CD4-positive, CD25-positive, alpha-beta regulatory T cell (primary cell): ENCODE results near the gene CHFR. TPM values are rescaled to one million over a fixed set of nuclear protein-coding genes. Genes with fewer than 3 reads are reported as not detected.
"Not testable (repeated sequence)": the region's sequence is repeated elsewhere in the genome, so short reads cannot be mapped to it uniquely, and the experiment has no call there.

Experiments used
- ATAC-seq, 2 donors: fragments of 150-1000 bp; cut with Tn5 transposase; one replicate each; pipeline ENCODE4 v1.10.0; 2021; ENCODE audit warnings: low read depth in 2 of 2, moderate number of reproducible peaks in 2 of 2, moderate library complexity in 1 of 2
- DNase-seq, 3 donors: peaks; one replicate each; pipeline versions ENCODE4 v3.0.0 to v3.0.0-alpha.2; 2012 to 2022; ENCODE audit warnings: mixed read lengths in 1 of 3
- H3K27ac ChIP-seq: one replicate; pipeline ENCODE4 v1.7.0; 2013; ENCODE audit warnings: mild to moderate bottlenecking, low read length; ENCODE audit not compliant: insufficient read depth, poor library complexity, severe bottlenecking
- H3K27me3 ChIP-seq: one replicate; pipeline ENCODE4 v1.7.0; 2013; ENCODE audit warnings: low read length; ENCODE audit not compliant: control insufficient read depth, insufficient read depth
- H3K36me3 ChIP-seq: one replicate; pipeline ENCODE4 v1.7.0; 2013; ENCODE audit warnings: mild to moderate bottlenecking, low read length, moderate library complexity; ENCODE audit not compliant: control insufficient read depth, insufficient read depth
- H3K4me1 ChIP-seq: 2 replicates; pipeline ENCODE4 v1.7.0; 2013; ENCODE audit warnings: mild to moderate bottlenecking, low read length; ENCODE audit not compliant: insufficient read depth, control insufficient read depth, poor library complexity, severe bottlenecking
- H3K4me3 ChIP-seq: one replicate; pipeline ENCODE4 v1.7.0; 2013; ENCODE audit warnings: low read depth, mild to moderate bottlenecking, low read length, moderate library complexity
- H3K9me3 ChIP-seq, 2 experiments: 1 replicate in 1 of 2; 2 replicates in 1 of 2; pipeline ENCODE4 v1.7.0; 2013; ENCODE audit warnings: low read length in 2 of 2, mild to moderate bottlenecking in 1 of 2, moderate library complexity in 1 of 2; ENCODE audit not compliant: control insufficient read depth in 2 of 2
- H3K27ac Mint-ChIP-seq, 3 donors: one replicate each; pipeline ENCODE4 v1.8.0; 2020 to 2022; ENCODE audit warnings: mild to moderate bottlenecking in 3 of 3, mixed read lengths in 3 of 3, moderate library complexity in 2 of 3
- H3K27me3 Mint-ChIP-seq: one replicate; pipeline ENCODE4 v1.8.0; 2022; ENCODE audit warnings: mild to moderate bottlenecking, mixed read lengths
- H3K36me3 Mint-ChIP-seq: one replicate; pipeline ENCODE4 v1.8.0; 2020; ENCODE audit warnings: mixed read lengths
- H3K4me1 Mint-ChIP-seq, 4 donors: one replicate each; pipeline ENCODE4 v1.8.0; 2020 to 2022; ENCODE audit warnings: mixed read lengths in 4 of 4, mild to moderate bottlenecking in 1 of 4
- H3K4me3 Mint-ChIP-seq, 4 donors: one replicate each; pipeline ENCODE4 v1.8.0; 2020 to 2022; ENCODE audit warnings: mild to moderate bottlenecking in 4 of 4, mixed read lengths in 4 of 4, moderate library complexity in 3 of 4
- H3K9me3 Mint-ChIP-seq, 7 donors: one replicate each; pipeline ENCODE4 v1.8.0; 2020 to 2022; ENCODE audit warnings: mixed read lengths in 7 of 7, mild to moderate bottlenecking in 3 of 7, moderate library complexity in 2 of 7
- polyA plus RNA-seq, 4 donors: library from polyadenylated mRNA; unstranded; fragments of 300-500 nt; fragmentation: Illumina TruSeq; gene quantifications; one replicate each; pipeline ENCODE4 v1.2.3, GENCODE V29; 2021
- total RNA-seq: library from RNA; stranded (reverse); gene quantifications from one replicate; pipeline ENCODE4 v1.2.3, GENCODE V29; 2022

The CHFR gene
- total and polyA plus RNA-seq, 5 donors from 2014 or later, result 24.3 to 118 (median 42.2) TPM

DNA sequence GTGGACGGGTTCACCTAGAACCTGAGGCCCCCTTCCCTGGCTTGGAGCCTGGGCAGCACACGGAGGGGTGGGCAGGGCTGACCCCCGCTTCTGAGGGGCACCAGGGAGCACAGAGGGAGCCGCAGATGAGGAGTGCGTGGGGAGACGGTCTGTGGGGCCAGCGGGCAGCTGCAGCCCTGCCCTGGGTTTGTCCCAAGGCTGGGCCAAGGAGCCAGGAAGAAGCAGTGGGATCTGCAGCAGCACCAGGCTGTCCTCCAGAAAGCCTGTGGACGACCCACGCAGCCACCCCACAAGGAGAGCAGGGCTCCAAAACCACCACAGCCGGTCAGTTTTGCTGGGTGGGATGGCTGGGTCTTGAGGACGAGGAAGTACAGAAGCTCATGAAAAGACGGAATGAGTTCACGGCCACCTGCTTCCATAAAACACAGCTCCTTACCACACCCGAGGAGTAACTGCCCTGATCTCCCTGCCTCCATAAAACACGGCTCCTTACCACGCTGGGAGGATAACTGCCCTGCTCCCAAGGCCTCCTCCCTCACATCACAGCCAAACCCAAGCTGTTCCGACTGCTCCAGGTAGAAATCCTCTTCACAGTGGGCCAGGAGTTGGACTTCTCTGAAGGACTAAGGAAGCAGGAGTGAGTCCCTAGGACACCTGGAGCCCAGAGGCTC is 48.9 kb downstream of the CHFR start:
- Mint-ChIP-seq H3K9me3 (peaks cover 0 to 1% (median 0%) of the 10 kb centered on the region in 7 donors), H3K27ac (no peak overlapping the region), H3K36me3 (peaks cover 26% of the 10 kb centered on the region), H3K4me1 (peaks cover 5 to 32% (median 15%) of the 10 kb centered on the region in 4 donors), H3K4me3 (no peak overlapping the region), H3K27me3 (no peaks in the 10 kb centered on the region)
- peaks cover 13% of the 10 kb centered on the region for H3K4me1 ChIP-seq
- H3K9me3 ChIP-seq, result no peaks in the 10 kb centered on the region
- ATAC-seq (no peak), DNase-seq (no peak)
- H3K4me3 ChIP-seq, result no peak overlapping the region
- no peaks in the 10 kb centered on the region for H3K27me3 ChIP-seq
- H3K36me3 ChIP-seq, result peaks cover 32% of the 10 kb centered on the region
- no peak overlapping the region for H3K27ac ChIP-seq

DNA sequence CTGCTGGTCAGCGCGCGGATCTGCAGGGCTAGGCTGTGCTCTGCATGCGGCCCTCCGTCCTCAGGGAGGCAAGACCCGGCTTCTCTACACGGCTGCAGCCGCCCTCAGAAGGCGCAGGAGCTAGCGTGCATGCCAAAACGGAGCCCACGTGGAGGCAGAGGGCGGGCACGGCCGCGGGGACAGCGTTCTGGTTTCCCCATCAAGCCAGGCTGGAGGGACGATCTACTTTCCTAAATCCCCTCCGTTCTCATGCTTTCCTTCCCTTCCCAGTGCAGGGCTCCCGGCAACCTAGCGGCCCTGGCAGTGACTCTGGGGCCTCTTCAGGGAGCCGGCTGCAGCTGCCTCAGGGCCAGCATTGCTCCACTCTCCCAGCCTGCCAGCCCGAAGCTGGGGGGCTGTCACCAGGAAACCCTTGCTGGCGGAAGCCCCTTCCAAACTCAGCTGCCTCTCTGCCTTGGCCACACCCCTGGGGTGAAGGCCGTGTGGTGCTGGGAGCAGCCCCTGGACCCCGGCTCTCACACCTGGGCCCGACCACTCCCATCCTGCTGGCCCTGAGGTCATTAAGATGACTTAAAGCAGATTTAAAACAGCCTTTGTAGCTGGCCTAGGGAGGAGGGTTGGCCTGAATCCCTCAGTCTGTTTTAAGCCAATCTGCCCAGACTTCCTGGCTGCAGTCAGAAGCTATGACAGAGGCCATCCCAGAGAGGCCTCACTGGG is 49.6 kb downstream of the CHFR start:
- no peak overlapping the region for H3K4me3 ChIP-seq
- Mint-ChIP-seq H3K4me1 (peaks cover 5 to 37% (median 17%) of the 10 kb centered on the region in 4 donors), H3K4me3 (no peak overlapping the region), H3K36me3 (peaks cover 29% of the 10 kb centered on the region), H3K9me3 (peaks cover 0 to 1% (median 0%) of the 10 kb centered on the region in 7 donors), H3K27me3 (no peaks in the 10 kb centered on the region), H3K27ac (no peak overlapping the region)
- DNase-seq (no peak), ATAC-seq (no peak)
- H3K27ac ChIP-seq, result no peak overlapping the region
- H3K4me1 ChIP-seq, result peaks cover 13% of the 10 kb centered on the region
- peaks cover 25% of the 10 kb centered on the region for H3K36me3 ChIP-seq
- no peaks in the 10 kb centered on the region for H3K27me3 ChIP-seq
- H3K9me3 ChIP-seq, result no peaks in the 10 kb centered on the region

DNA sequence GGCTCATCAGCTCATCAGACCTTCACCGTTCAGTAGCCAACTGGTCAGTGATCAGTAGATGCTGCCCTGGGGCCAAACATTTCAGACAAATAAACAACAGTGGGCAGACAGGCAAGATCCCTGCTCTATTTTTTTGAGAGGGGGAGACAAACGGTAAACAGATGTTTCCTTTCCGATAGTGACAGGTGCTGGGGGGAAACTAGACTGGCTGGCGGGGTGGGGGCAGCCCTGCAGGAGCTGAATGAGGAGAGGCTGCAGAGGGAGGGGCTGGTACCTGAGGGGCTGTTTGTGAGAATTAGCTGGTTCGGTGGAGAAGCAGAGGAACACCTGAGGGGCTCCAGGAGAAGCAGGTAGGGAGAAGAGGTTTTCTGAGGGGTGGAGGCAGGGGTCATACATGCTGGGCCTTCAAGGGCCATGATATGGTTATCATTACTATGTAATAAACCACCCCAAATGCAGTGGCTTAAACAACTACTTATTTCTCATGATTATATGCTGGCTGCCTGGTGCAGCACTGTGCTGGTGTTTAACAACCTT is 50.5 kb downstream of the CHFR start:
- no peak for ATAC-seq
- no peaks in the 10 kb centered on the region for H3K27me3 Mint-ChIP-seq
- peaks cover 24% of the 10 kb centered on the region for H3K36me3 Mint-ChIP-seq
- H3K4me3 Mint-ChIP-seq, result peak overlapping the region in 3 of 4 donors; percentile 24 to 68 (median 53)
- peak overlapping the region; percentile 59 to 82 (median 75) for H3K27ac Mint-ChIP-seq
- Histone ChIP-seq H3K27ac (no peak overlapping the region), H3K36me3 (peaks cover 17% of the 10 kb centered on the region), H3K27me3 (no peaks in the 10 kb centered on the region), H3K4me1 (peaks cover 13% of the 10 kb centered on the region), H3K4me3 (no peak overlapping the region), H3K9me3 (no peaks in the 10 kb centered on the region)
- no peak for DNase-seq
- H3K9me3 Mint-ChIP-seq, result peaks cover 0 to 1% (median 0%) of the 10 kb centered on the region in 7 donors
- H3K4me1 Mint-ChIP-seq, result peaks cover 5 to 37% (median 17%) of the 10 kb centered on the region in 4 donors

DNA sequence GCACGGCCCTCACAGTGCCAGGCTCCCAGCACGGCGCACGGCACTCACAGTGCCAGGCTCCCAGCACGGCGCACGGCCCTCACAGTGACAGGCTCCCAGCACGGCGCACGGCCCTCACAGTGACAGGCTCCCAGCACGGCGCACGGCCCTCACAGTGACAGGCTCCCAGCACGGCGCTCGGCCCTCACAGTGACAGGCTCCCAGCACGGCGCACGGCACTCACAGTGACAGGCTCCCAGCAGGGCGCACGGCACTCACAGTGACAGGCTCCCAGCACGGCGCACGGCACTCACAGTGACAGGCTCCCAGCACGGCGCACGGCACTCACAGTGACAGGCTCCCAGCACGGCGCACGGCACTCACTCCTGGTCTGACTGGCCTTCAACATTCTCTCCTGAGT is 51.2 kb downstream of the CHFR start:
- peak overlapping the region in 2 of 3 donors; percentile 75 for H3K27ac Mint-ChIP-seq
- peaks cover 20% of the 10 kb centered on the region for H3K36me3 Mint-ChIP-seq

GRCh38 chr12:132835076-132836025 is 52.1 kb downstream of the CHFR start:
- ATAC-seq, result no peak
- peak overlapping the region; percentile 5 to 92 (median 17) for H3K27ac Mint-ChIP-seq
- H3K4me1 Mint-ChIP-seq, result peaks cover 5 to 37% (median 17%) of the 10 kb centered on the region in 4 donors
- DNase-seq, result no peak
- Histone ChIP-seq H3K4me3 (no peak overlapping the region), H3K27me3 (no peaks in the 10 kb centered on the region), H3K27ac (no peak overlapping the region), H3K36me3 (peaks cover 4% of the 10 kb centered on the region), H3K9me3 (no peaks in the 10 kb centered on the region), H3K4me1 (peaks cover 13% of the 10 kb centered on the region)
- no peaks in the 10 kb centered on the region for H3K27me3 Mint-ChIP-seq
- peak overlapping the region in 2 of 4 donors; percentile 74 to 77 for H3K4me3 Mint-ChIP-seq
- H3K36me3 Mint-ChIP-seq, result peaks cover 17% of the 10 kb centered on the region
- H3K9me3 Mint-ChIP-seq, result peaks cover 0 to 1% (median 0%) of the 10 kb centered on the region in 7 donors

More for the DNA sequence above, 51.2 kb downstream of the CHFR start:
- H3K9me3 Mint-ChIP-seq, ATAC-seq, H3K27me3 ChIP-seq, DNase-seq, H3K9me3 ChIP-seq, H3K4me3 ChIP-seq, H3K27me3 Mint-ChIP-seq, H3K27ac ChIP-seq: not testable (repeated sequence)
- Histone ChIP-seq H3K4me1 (peaks cover 13% of the 10 kb centered on the region), H3K36me3 (peaks cover 12% of the 10 kb centered on the region)
- Mint-ChIP-seq H3K4me1 (peaks cover 5 to 37% (median 17%) of the 10 kb centered on the region in 4 donors), H3K4me3 (peak overlapping the region in 1 of 4 donors; percentile 53)

- Histone ChIP-seq H3K27ac (peak overlapping the region; percentile 41), H3K4me3 (no peak overlapping the region), H3K9me3 (no peaks in the 10 kb centered on the region), H3K36me3 (no peaks in the 10 kb centered on the region), H3K4me1 (peaks cover 16% of the 10 kb centered on the region), H3K27me3 (no peaks in the 10 kb centered on the region)
- peaks cover 0 to 1% (median 0%) of the 10 kb centered on the region in 7 donors for H3K9me3 Mint-ChIP-seq
- peaks cover 10% of the 10 kb centered on the region for H3K36me3 Mint-ChIP-seq
- DNase-seq (peak in 2 of 3 donors; percentile 21 to 80), ATAC-seq (peak; percentile 53 to 71)
- H3K4me3 Mint-ChIP-seq, result peak overlapping the region; percentile 65 to 77 (median 73)
- peaks cover 5 to 42% (median 20%) of the 10 kb centered on the region in 4 donors for H3K4me1 Mint-ChIP-seq
- peak overlapping the region; percentile 91 to 94 (median 92) for H3K27ac Mint-ChIP-seq
- peaks cover 5% of the 10 kb centered on the region for H3K27me3 Mint-ChIP-seq
Measured at GRCh38 chr12:132834181-132834711, 53.2 kb downstream of the CHFR start.

- Mint-ChIP-seq H3K27me3 (peaks cover 11% of the 10 kb centered on the region), H3K27ac (peak overlapping the region; percentile 91 to 94 (median 92)), H3K36me3 (peaks cover 7% of the 10 kb centered on the region), H3K9me3 (peaks cover 0 to 1% (median 0%) of the 10 kb centered on the region in 7 donors), H3K4me3 (peak overlapping the region; percentile 52 to 72 (median 69)), H3K4me1 (peaks cover 5 to 44% (median 23%) of the 10 kb centered on the region in 4 donors)
- H3K27me3 ChIP-seq, result no peaks in the 10 kb centered on the region
- ATAC-seq, result no peak
- no peak overlapping the region for H3K4me3 ChIP-seq
- H3K4me1 ChIP-seq, result peaks cover 17% of the 10 kb centered on the region
- H3K27ac ChIP-seq, result peak overlapping the region; percentile 41
- no peak for DNase-seq
- H3K9me3 ChIP-seq, result no peaks in the 10 kb centered on the region
- no peaks in the 10 kb centered on the region for H3K36me3 ChIP-seq
Measured at GRCh38 chr12:132833341-132833740, 54.1 kb downstream of the CHFR start.
